H9 (cell line): Measurements from ENCODE around the gene CLEC20A. TPM values are rescaled to one million over a fixed set of nuclear protein-coding genes. Genes with fewer than 3 reads are reported as not detected.

ENCODE experiments used
- DNase-seq: peaks from one replicate; pipeline ENCODE4 v3.0.0-alpha.2; 2017
- H2AFZ ChIP-seq: one replicate; pipeline ENCODE4 v1.6.1; 2013; ENCODE audit warnings: mild to moderate bottlenecking, low read length, control low read depth, moderate library complexity
- H2AK5ac ChIP-seq: 2 replicates; pipeline ENCODE4 v1.6.1; 2013; ENCODE audit warnings: low read length, control low read depth, mixed read lengths; ENCODE audit not compliant: insufficient read length
- H2BK120ac ChIP-seq: one replicate; pipeline ENCODE4 v1.6.1; 2013; ENCODE audit warnings: low read depth, mild to moderate bottlenecking, low read length, control low read depth, inconsistent platforms; ENCODE audit not compliant: poor library complexity, severe bottlenecking
- H2BK12ac ChIP-seq: 2 replicates; pipeline ENCODE4 v1.6.1; 2013; ENCODE audit warnings: low read length, control low read depth, mixed read lengths, low read depth; ENCODE audit not compliant: insufficient read length
- H2BK15ac ChIP-seq: 2 replicates; pipeline ENCODE4 v1.6.1; 2013; ENCODE audit warnings: low read depth, low read length, control low read depth
- H2BK20ac ChIP-seq: one replicate; pipeline ENCODE4 v1.6.1; 2013; ENCODE audit warnings: low read depth, mild to moderate bottlenecking, low read length, control low read depth, inconsistent platforms; ENCODE audit not compliant: poor library complexity, severe bottlenecking
- H2BK5ac ChIP-seq: 2 replicates; pipeline ENCODE4 v1.6.1; 2013; ENCODE audit warnings: low read length, control low read depth, mixed read lengths; ENCODE audit not compliant: insufficient read length
- H3K14ac ChIP-seq: 2 replicates; pipeline ENCODE4 v1.6.1; 2013; ENCODE audit warnings: low read length, control low read depth; ENCODE audit not compliant: insufficient read depth
- H3K18ac ChIP-seq: 2 replicates; pipeline ENCODE4 v1.6.1; 2013; ENCODE audit warnings: low read depth, mild to moderate bottlenecking, mixed read lengths, low read length, control low read depth; ENCODE audit not compliant: insufficient read length
- H3K23ac ChIP-seq: 2 replicates; pipeline ENCODE4 v1.6.1; 2013; ENCODE audit warnings: low read length, control low read depth, mixed read lengths, low read depth; ENCODE audit not compliant: insufficient read length
- H3K23me2 ChIP-seq: 2 replicates; pipeline ENCODE4 v1.6.1; 2013; ENCODE audit warnings: low read depth, mild to moderate bottlenecking, mixed read lengths, low read length, control low read depth; ENCODE audit not compliant: insufficient read length, poor library complexity, severe bottlenecking
- H3K27ac ChIP-seq: 2 replicates; pipeline ENCODE4 v1.5.1; 2013; ENCODE audit warnings: low read length, control low read depth, mixed read lengths, low read depth; ENCODE audit not compliant: insufficient read length
- H3K27me3 ChIP-seq: 2 replicates; pipeline ENCODE4 v1.6.1; 2013; ENCODE audit warnings: low read length, control low read depth, inconsistent platforms; ENCODE audit not compliant: insufficient read depth
- H3K4ac ChIP-seq: 2 replicates; pipeline ENCODE4 v1.6.1; 2013; ENCODE audit warnings: low read depth, mild to moderate bottlenecking, control low read depth, inconsistent platforms, low read length, moderate library complexity
- H3K4me1 ChIP-seq: 2 replicates; pipeline ENCODE4 v1.6.1; 2013; ENCODE audit warnings: low read length, control low read depth, inconsistent platforms; ENCODE audit not compliant: insufficient read depth
- H3K4me2 ChIP-seq: 2 replicates; pipeline ENCODE4 v1.6.1; 2013; ENCODE audit warnings: low read length, control low read depth, mixed read lengths; ENCODE audit not compliant: insufficient read length, insufficient read depth
- H3K56ac ChIP-seq: 2 replicates; pipeline ENCODE4 v1.6.1; 2013; ENCODE audit warnings: low read depth, mild to moderate bottlenecking, mixed read lengths, low read length, control low read depth; ENCODE audit not compliant: insufficient read length
- H3K79me1 ChIP-seq: 2 replicates; pipeline ENCODE4 v1.6.1; 2013; ENCODE audit warnings: low read depth, mild to moderate bottlenecking, moderate library complexity, low read length, control low read depth, inconsistent platforms; ENCODE audit not compliant: insufficient read depth, poor library complexity, severe bottlenecking
- H3K79me2 ChIP-seq: 2 replicates; pipeline ENCODE4 v1.6.1; 2013; ENCODE audit warnings: low read length, control low read depth, inconsistent platforms; ENCODE audit not compliant: insufficient read depth
- H3K9ac ChIP-seq: 2 replicates; pipeline ENCODE4 v1.6.1; 2013; ENCODE audit warnings: low read length, control low read depth, mixed read lengths; ENCODE audit not compliant: insufficient read length; ENCODE audit errors: extremely low read depth
- H3K9me3 ChIP-seq: one replicate; pipeline ENCODE4 v1.6.1; 2013; ENCODE audit warnings: low read depth, low read length, inconsistent platforms; ENCODE audit not compliant: control insufficient read depth
- H3T11ph ChIP-seq: one replicate; pipeline ENCODE4 v1.6.1; 2013; ENCODE audit warnings: mild to moderate bottlenecking, low read length, control low read depth, inconsistent platforms
- H4K20me1 ChIP-seq: one replicate; pipeline ENCODE4 v1.6.1; 2013; ENCODE audit not compliant: control insufficient read depth, insufficient read length, insufficient read depth
- H4K5ac ChIP-seq: 2 replicates; pipeline ENCODE4 v1.6.1; 2013; ENCODE audit warnings: low read depth, mild to moderate bottlenecking, mixed read lengths, low read length, control low read depth; ENCODE audit not compliant: insufficient read length
- H4K8ac ChIP-seq: replicated peaks from 2 replicates; pipeline ENCODE4 v1.6.1; 2013; ENCODE audit warnings: low read length, control low read depth, mixed read lengths, low read depth; ENCODE audit not compliant: insufficient read length
- H4K91ac ChIP-seq: 2 replicates; pipeline ENCODE4 v1.6.1; 2013; ENCODE audit warnings: low read depth, mild to moderate bottlenecking, moderate library complexity, mixed read lengths, low read length, control low read depth; ENCODE audit not compliant: insufficient read length
- H3K27ac Mint-ChIP-seq, 3 experiments: 2 replicates in 2 of 3; 3 replicates in 1 of 3; pipeline ENCODE4 v1.8.0; 2020 to 2021; ENCODE audit warnings: mixed read lengths in 3 of 3, mild to moderate bottlenecking in 1 of 3, moderate library complexity in 1 of 3
- H3K27me3 Mint-ChIP-seq: 2 replicates; pipeline ENCODE4 v1.8.0; 2021; ENCODE audit warnings: low read depth, mild to moderate bottlenecking, moderate library complexity, mixed read lengths
- H3K36me3 Mint-ChIP-seq, 3 experiments: 2 replicates in 2 of 3; 3 replicates in 1 of 3; pipeline ENCODE4 v1.8.0; 2020 to 2021; ENCODE audit warnings: low read depth in 3 of 3, mixed read lengths in 3 of 3; ENCODE audit not compliant: insufficient read depth in 1 of 3
- H3K4me1 Mint-ChIP-seq, 2 experiments: 2 replicates each; pipeline ENCODE4 v1.8.0; 2020; ENCODE audit warnings: mixed read lengths in 2 of 2
- H3K4me3 Mint-ChIP-seq, 2 experiments: 2 replicates in 1 of 2; 3 replicates in 1 of 2; pipeline ENCODE4 v1.8.0; 2020 to 2021; ENCODE audit warnings: mild to moderate bottlenecking in 2 of 2, mixed read lengths in 2 of 2, moderate library complexity in 1 of 2
- H3K9me3 Mint-ChIP-seq, 2 experiments: 2 replicates in 1 of 2; 3 replicates in 1 of 2; pipeline ENCODE4 v1.8.0; 2020; ENCODE audit warnings: mild to moderate bottlenecking in 2 of 2, mixed read lengths in 2 of 2, moderate library complexity in 1 of 2
- WGBS: extraction: QIAGEN DNeasy Blood & Tissue Kit; methylation state at CpG from one replicate; pipeline ENCODE4 v1.1.7; 2013; ENCODE audit warnings: missing lambda C conversion rate, low lambda C conversion rate, mixed read lengths; ENCODE audit not compliant: insufficient read length; ENCODE audit errors: extremely low coverage; 5-methylcytosine and 5-hydroxymethylcytosine counted together
- total RNA-seq: library from RNA; stranded (reverse); gene quantifications from 2 replicates; pipeline ENCODE4 v1.2.1, GENCODE V29; 2021
- TF ChIP-seq, protein P1 (sequence below): fragments of 200-600 bp; sonication (generic); conservative IDR thresholded peaks from 3 replicates; pipeline ENCODE4 v1.8.0; 2021; ENCODE audit warnings: antibody characterized with exemption, mild to moderate bottlenecking

The CLEC20A gene
- total RNA-seq, 1 experiment from 2014 or later: not detected

DNA sequence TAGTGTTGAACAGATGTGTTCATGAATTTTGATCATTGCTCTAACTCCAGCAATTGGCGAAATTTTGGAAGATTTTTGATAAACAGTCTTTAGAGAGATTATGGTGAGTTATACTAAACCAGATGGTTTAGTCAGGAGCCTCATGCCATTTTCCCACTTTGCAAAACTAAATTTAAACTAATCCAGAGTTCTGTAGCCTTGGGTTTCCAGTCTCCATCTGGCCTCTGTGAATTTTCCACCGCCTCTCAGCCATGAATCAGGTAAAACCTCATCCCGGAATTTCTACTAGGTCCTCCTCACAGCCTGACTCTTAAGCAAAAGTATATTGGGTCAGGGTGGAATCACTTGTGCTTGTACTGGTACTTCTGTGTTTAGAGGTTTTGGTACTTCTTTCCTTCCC lies 44.8 kb downstream of the CLEC20A start:
- no peak overlapping the region for H3K4me3 Mint-ChIP-seq
- Histone ChIP-seq H3K4ac (no peak overlapping the region), H2BK20ac (no peak overlapping the region), H3K23me2 (no peaks in the 10 kb centered on the region), H3K9me3 (no peaks in the 10 kb centered on the region), H3K56ac (no peak overlapping the region), H2AK5ac (no peak overlapping the region), H3K9ac (no peak overlapping the region), H4K5ac (no peak overlapping the region), H3K79me1 (no peaks in the 10 kb centered on the region), H3K79me2 (no peaks in the 10 kb centered on the region), H2BK12ac (no peak overlapping the region), H3K27ac (no peak overlapping the region), H2BK5ac (no peak overlapping the region), H3K18ac (no peak overlapping the region), H4K8ac (no peak overlapping the region), H3K14ac (no peak overlapping the region), H2BK15ac (no peak overlapping the region), H4K91ac (no peak overlapping the region), H3K4me1 (no peaks in the 10 kb centered on the region), H3T11ph (no peak overlapping the region), H2BK120ac (no peak overlapping the region), H3K4me2 (no peak overlapping the region), H3K23ac (no peak overlapping the region), H3K27me3 (no peaks in the 10 kb centered on the region), H4K20me1 (no peaks in the 10 kb centered on the region), H2AFZ (no peak overlapping the region)
- peaks cover 4 to 5% of the 10 kb centered on the region in 2 experiments; a peak in 3 of 4 replicates for H3K4me1 Mint-ChIP-seq
- H3K27ac Mint-ChIP-seq: no peak overlapping the region
- TF ChIP-seq, protein P1, sequence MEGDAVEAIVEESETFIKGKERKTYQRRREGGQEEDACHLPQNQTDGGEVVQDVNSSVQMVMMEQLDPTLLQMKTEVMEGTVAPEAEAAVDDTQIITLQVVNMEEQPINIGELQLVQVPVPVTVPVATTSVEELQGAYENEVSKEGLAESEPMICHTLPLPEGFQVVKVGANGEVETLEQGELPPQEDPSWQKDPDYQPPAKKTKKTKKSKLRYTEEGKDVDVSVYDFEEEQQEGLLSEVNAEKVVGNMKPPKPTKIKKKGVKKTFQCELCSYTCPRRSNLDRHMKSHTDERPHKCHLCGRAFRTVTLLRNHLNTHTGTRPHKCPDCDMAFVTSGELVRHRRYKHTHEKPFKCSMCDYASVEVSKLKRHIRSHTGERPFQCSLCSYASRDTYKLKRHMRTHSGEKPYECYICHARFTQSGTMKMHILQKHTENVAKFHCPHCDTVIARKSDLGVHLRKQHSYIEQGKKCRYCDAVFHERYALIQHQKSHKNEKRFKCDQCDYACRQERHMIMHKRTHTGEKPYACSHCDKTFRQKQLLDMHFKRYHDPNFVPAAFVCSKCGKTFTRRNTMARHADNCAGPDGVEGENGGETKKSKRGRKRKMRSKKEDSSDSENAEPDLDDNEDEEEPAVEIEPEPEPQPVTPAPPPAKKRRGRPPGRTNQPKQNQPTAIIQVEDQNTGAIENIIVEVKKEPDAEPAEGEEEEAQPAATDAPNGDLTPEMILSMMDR: no peak
- WGBS: no CpG with 5 or more reads among the region's 3 CpGs
- DNase-seq: no peak
- H3K9me3 Mint-ChIP-seq: no peaks in the 10 kb centered on the region
- H3K27me3 Mint-ChIP-seq: no peaks in the 10 kb centered on the region
- peaks cover 2 to 21% (median 7%) of the 10 kb centered on the region in 3 experiments; a peak in 3 of 7 replicates for H3K36me3 Mint-ChIP-seq
